ENCODE measurements around the gene ECM1.
A peak's percentile ranks its signal among the peaks of the same experiment; 100 is the strongest.

ECM1 gene

GRCh38 chr1:150545486-150546032 is 37.6 kb downstream of the ECM1 start:
- DNase-seq (ENCODE audit: low spot score): no peak

GRCh38 chr1:150546294-150546937 is 38.5 kb downstream of the ECM1 start:
- DNase-seq (ENCODE audit: low spot score): no peak

- DNase-seq (ENCODE audit: low spot score): no peak
Measured at GRCh38 chr1:150548324-150548631, 40.4 kb downstream of the ECM1 start.

GRCh38 chr1:150548632-150549495 is 41.0 kb downstream of the ECM1 start, which contains the start of gene ADAMTSL4:
Gene ADAMTSL4, plus strand, starts transcription at chr1:150549408. Its CDS starts 2,881 bp downstream, at chr1:150552289.
- DNase-seq (ENCODE audit: low spot score): peak; percentile 77

- peak; percentile 32 for DNase-seq (ENCODE audit: low spot score)
Measured at GRCh38 chr1:150549496-150550221, 41.8 kb downstream of the ECM1 start.

GRCh38 chr1:150550222-150551050 is 42.5 kb downstream of the ECM1 start:
- DNase-seq (ENCODE audit: low spot score): no peak

- no peak for DNase-seq (ENCODE audit: low spot score)
Measured at GRCh38 chr1:150551051-150551783, 43.3 kb downstream of the ECM1 start.

- DNase-seq (ENCODE audit: low spot score): no peak
Measured at GRCh38 chr1:150551784-150552127, 43.8 kb downstream of the ECM1 start.

GRCh38 chr1:150552128-150552910 is 44.4 kb downstream of the ECM1 start:
- peak; percentile 66 for DNase-seq (ENCODE audit: low spot score)

GRCh38 chr1:150552911-150553289 is 45.0 kb downstream of the ECM1 start:
- DNase-seq (ENCODE audit: low spot score): no peak

- no peak for DNase-seq (ENCODE audit: low spot score)
Measured at GRCh38 chr1:150553392-150554085, 45.6 kb downstream of the ECM1 start.

- no peak for DNase-seq (ENCODE audit: low spot score)
Measured at GRCh38 chr1:150554086-150554452, 46.2 kb downstream of the ECM1 start.

- DNase-seq (ENCODE audit: low spot score): no peak
Measured at GRCh38 chr1:150555198-150555970, 47.5 kb downstream of the ECM1 start.

GRCh38 chr1:150555971-150556865 is 48.3 kb downstream of the ECM1 start:
- DNase-seq (ENCODE audit: low spot score): no peak

- DNase-seq (ENCODE audit: low spot score): no peak
Measured at GRCh38 chr1:150557065-150557600, 49.2 kb downstream of the ECM1 start.

- no peak for DNase-seq (ENCODE audit: low spot score)
Measured at GRCh38 chr1:150557813-150558212, 49.9 kb downstream of the ECM1 start.

- DNase-seq (ENCODE audit: low spot score): no peak
Measured at GRCh38 chr1:150558303-150558704, 50.4 kb downstream of the ECM1 start.

Measured in kidney tubule cell (primary cell).